K562 (cell line): Measurements from ENCODE around the gene SORT1. TPM values are rescaled to one million over a fixed set of nuclear protein-coding genes. Genes with fewer than 3 reads are reported as not detected.
A peak's percentile ranks its signal among the peaks of the same experiment; 100 is the strongest.

Experiments used
- ATAC-seq: fragments of 200-7000 bp; cut with Tn5 transposase; 3 replicates; pipeline ENCODE4 v1.9.1; 2020; ENCODE audit warnings: moderate library complexity
- BruUV-seq: library from RNA; stranded (reverse); fragments of 400-500 nt; replicated peaks from 2 replicates; lab custom pipeline; 2021; lab: Mats Ljungman, UMichigan
- CTCF ChIA-PET: fragments of 300-600 bp; formaldehyde crosslinking; extraction: SDS; loops from one replicate; lab custom pipeline; 2021; ENCODE audit warnings: low intra/inter-chr PET ratio; lab: Yijun Ruan, JAX
- POLR2A ChIA-PET: fragments of 300-600, 350-650 bp; sonication (Branson Sonifier 250); formaldehyde crosslinking; extraction: SDS; loops from one replicate; lab custom pipeline; 2021; ENCODE audit warnings: antibody characterized with exemption, inconsistent platforms; lab: Yijun Ruan, JAX
- DNase-seq, 4 experiments: peaks; one replicate each; pipeline versions ENCODE4 v3.0.0 to v3.0.0-alpha.2; 2011 to 2018; ENCODE audit warnings: low spot score in 3 of 4, mixed read lengths in 3 of 4; ENCODE audit errors: extremely low read depth in 1 of 4
- FAIRE-seq: peaks from 2 replicates; lab custom pipeline; 2011; peaks lifted over from hg19 to GRCh38; lab: Jason Lieb, UNC
- H2AFZ ChIP-seq: 2 replicates; pipeline ENCODE4 v1.6.0; 2011; ENCODE audit warnings: low read depth, low read length, control low read depth, inconsistent platforms
- H3K27ac ChIP-seq: fragments of 200-600 bp; 3 replicates; pipeline ENCODE4 v1.8.0; 2011; ENCODE audit warnings: low read depth, mild to moderate bottlenecking, control low read depth, inconsistent platforms, low read length, moderate library complexity, mixed read lengths; ENCODE audit errors: extremely low read depth
- H3K27me3 ChIP-seq, 2 experiments: fragments of 300-600 bp in 1 of 2; 2 replicates in 1 of 2; 3 replicates in 1 of 2; pipeline versions ENCODE4 v1.6.0 to v1.8.0; 2011; ENCODE audit warnings: inconsistent platforms in 2 of 2, low read length in 2 of 2, mild to moderate bottlenecking in 1 of 2, mixed read lengths in 1 of 2, moderate library complexity in 1 of 2; ENCODE audit not compliant: control insufficient read depth in 2 of 2, insufficient read depth in 2 of 2
- H3K36me3 ChIP-seq: fragments of 300-600 bp; 3 replicates; pipeline ENCODE4 v1.8.0; 2011; ENCODE audit warnings: mild to moderate bottlenecking, low read length, inconsistent platforms; ENCODE audit not compliant: control insufficient read depth, insufficient read depth
- H3K4me1 ChIP-seq, 2 experiments: fragments of 200-600 bp in 1 of 2; replicated peaks in 1 of 2; 2 replicates in 1 of 2; 3 replicates in 1 of 2; pipeline versions ENCODE4 v1.5.1 to v1.8.0; 2011; ENCODE audit warnings: inconsistent platforms in 2 of 2, low read length in 2 of 2, mild to moderate bottlenecking in 1 of 2, mixed read lengths in 1 of 2, moderate library complexity in 1 of 2; ENCODE audit not compliant: control insufficient read depth in 2 of 2, insufficient read depth in 2 of 2
- H3K4me2 ChIP-seq: 2 replicates; pipeline ENCODE4 v1.6.1; 2011; ENCODE audit warnings: low read length, control low read depth, inconsistent platforms, mixed read lengths; ENCODE audit not compliant: insufficient read depth
- H3K4me3 ChIP-seq: fragments of 200-600 bp; sonication (generic), shearing (Covaris generic); 2 replicates; pipeline ENCODE4 v1.5.1; 2016; ENCODE audit warnings: control low read depth, inconsistent platforms
- H3K79me2 ChIP-seq: fragments of 200-600 bp; 3 replicates; pipeline ENCODE4 v1.8.0; 2011; ENCODE audit warnings: low read length, inconsistent platforms; ENCODE audit not compliant: control insufficient read depth, insufficient read depth
- H3K9ac ChIP-seq, 2 experiments: 2 replicates each; pipeline versions ENCODE4 v1.6.0 to v1.6.1; 2011; ENCODE audit warnings: low read depth in 2 of 2, low read length in 2 of 2, control low read depth in 1 of 2, inconsistent platforms in 1 of 2, mild to moderate bottlenecking in 1 of 2, mixed read lengths in 1 of 2; ENCODE audit not compliant: insufficient read depth in 1 of 2
- H3K9me1 ChIP-seq: one replicate; pipeline ENCODE4 v1.6.0; 2011; ENCODE audit warnings: inconsistent platforms, mild to moderate bottlenecking, low read length, moderate library complexity; ENCODE audit not compliant: control insufficient read depth, insufficient read depth
- H3K9me3 ChIP-seq: replicated peaks from 2 replicates; pipeline ENCODE4 v1.5.1; 2011; ENCODE audit warnings: low read depth, low read length, inconsistent platforms; ENCODE audit not compliant: control insufficient read depth, insufficient read depth
- H4K20me1 ChIP-seq: replicated peaks from 2 replicates; pipeline ENCODE4 v1.6.1; 2011; ENCODE audit warnings: low read length, inconsistent platforms, mixed read lengths; ENCODE audit not compliant: control insufficient read depth, insufficient read depth
- ETS2 ChIP-seq: IDR thresholded peaks from 2 replicates; pipeline ENCODE4 v1.6.1; 2016; ENCODE audit warnings: borderline replicate concordance, missing genetic modification characterization, mild to moderate bottlenecking, moderate library complexity, missing compliant biosample characterization; ENCODE audit not compliant: poor library complexity, severe bottlenecking
- HEY1 ChIP-seq: fragments of 250-450 bp; sonication (Bioruptor Pico); IDR thresholded peaks from 2 replicates; pipeline ENCODE4 v1.5.0; 2020; ENCODE audit warnings: mild to moderate bottlenecking, moderate library complexity, borderline replicate concordance
- NFIC ChIP-seq: fragments of 450-650 bp; IDR thresholded peaks from 2 replicates; pipeline ENCODE4 v1.6.1; 2017; ENCODE audit warnings: mild to moderate bottlenecking, inconsistent platforms
- TAF15 ChIP-seq: fragments of 200-400 bp; formaldehyde crosslinking; IDR thresholded peaks from 2 replicates; pipeline ENCODE4 v1.6.1; 2017; ENCODE audit warnings: mild to moderate bottlenecking, low read depth, low read length, moderate library complexity
- TARDBP ChIP-seq: fragments of 450-650 bp; IDR thresholded peaks from 2 replicates; pipeline ENCODE4 v1.6.1; 2016
- WGBS: fragments of 100-300 bp; shearing (Covaris generic); methylation state at CpG from one replicate; pipeline ENCODE4 v1.1.6; 2016; ENCODE audit warnings: low coverage, mixed read lengths; ENCODE audit not compliant: insufficient coverage; ENCODE audit errors: missing lambda C conversion rate; 5-methylcytosine and 5-hydroxymethylcytosine counted together
- in situ Hi-C: fragments of 300-500 bp; cut with MboI; formaldehyde crosslinking; loops from 4 replicates; pipeline ENCODE4 v1.15.0; 2018; ENCODE audit warnings: inconsistent platforms, mixed read lengths
- intact Hi-C: fragments of 100-400 bp; cut with micrococcal nuclease; formaldehyde crosslinking; loops from 2 replicates; pipeline ENCODE4 v1.14.2; 2022
- polyA plus RNA-seq, 8 experiments: library from polyadenylated mRNA; depleted of rRNA in 4 of 8; stranded (reverse) in 5 of 8; unstranded in 3 of 8; fragments of >200 nt; fragmentation: Nextera tagmentation in 2 of 8; fragmentation: Illumina TruSeq in 1 of 8; extraction: Ambion mirVana in 2 of 8; extraction: Trizol in 1 of 8; gene quantifications; 2 replicates each; pipeline versions ENCODE4 v1.2.1 to v1.2.3, GENCODE V29; 2011 to 2014; ENCODE audit warnings: inconsistent platforms in 1 of 8, missing spikeins in 1 of 8
- total RNA-seq, 7 experiments: library from RNA; depleted of rRNA in 6 of 7; stranded (reverse); fragments of >200 nt in 6 of 7; fragmentation: Illumina TruSeq in 2 of 7; extraction: Trizol in 2 of 7; gene quantifications; 2 replicates each; pipeline versions ENCODE4 v1.2.1 to v1.2.3, GENCODE V29; 2011 to 2021; ENCODE audit warnings: low replicate concordance in 1 of 7
- TF ChIP-seq, protein P1 (sequence below): sonication (generic); formaldehyde crosslinking; IDR thresholded peaks from 2 replicates; pipeline ENCODE4 v1.8.1; 2023; ENCODE audit warnings: mild to moderate bottlenecking, missing genetic modification reagents, moderate library complexity

Gene SORT1
- total and polyA plus RNA-seq, 9 of the 15 experiments (the other 6 are each of a cell fraction or from before 2014, with no cell fraction given), result 27.4 to 112 (median 65.0) TPM

DNA sequence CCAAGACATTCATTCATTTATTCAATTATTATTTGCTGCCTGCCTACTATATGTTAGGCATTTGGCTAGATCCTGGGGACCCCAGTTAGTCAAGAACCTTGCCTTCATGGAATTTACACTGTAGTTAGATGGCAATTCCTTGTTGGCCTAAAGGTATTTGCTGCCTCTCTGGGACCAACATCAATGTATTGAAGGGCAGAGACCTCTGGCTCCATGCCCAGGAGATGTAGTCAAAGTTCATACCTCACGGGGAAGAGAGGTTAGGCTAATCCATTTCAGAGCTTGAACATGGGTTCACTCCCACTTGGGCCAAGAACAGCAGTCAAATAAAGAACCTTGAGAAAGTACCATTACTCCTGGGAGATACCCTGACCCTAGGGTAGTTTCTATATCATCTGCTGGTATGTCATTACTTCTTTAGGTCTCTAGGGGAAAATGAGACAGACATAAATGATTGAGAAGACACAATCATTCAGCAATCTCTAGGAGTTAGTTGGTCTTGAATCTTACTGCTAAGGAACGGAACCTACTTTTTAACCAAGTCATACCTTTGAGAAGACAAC, 32.0 kb downstream of the SORT1 start:
- ATAC-seq (no peak), FAIRE-seq (no peak), DNase-seq (peak in 1 of 4 experiments; percentile 28)
- H3K4me2 ChIP-seq, result no peak overlapping the region
- no peak overlapping the region for H3K27ac ChIP-seq
- no TSS peak for BruUV-seq
- peaks cover 67% of the 10 kb centered on the region for H3K36me3 ChIP-seq
- no peak overlapping the region for H3K9ac ChIP-seq
- H4K20me1 ChIP-seq, result no peaks in the 10 kb centered on the region
- peaks cover 3 to 15% of the 10 kb centered on the region in 2 experiments; a peak in 3 of 5 replicates for H3K4me1 ChIP-seq
- no peaks in the 10 kb centered on the region for H3K27me3 ChIP-seq
- H3K79me2 ChIP-seq, result peaks cover 24% of the 10 kb centered on the region
- peaks cover 4% of the 10 kb centered on the region for H3K9me1 ChIP-seq
- in situ Hi-C loops, result no loop called here
- 60% methylated on average over 2 of the region's 2 CpGs for WGBS
- CTCF ChIA-PET, result no interaction called here
- TF ChIP-seq NFIC, result peak; percentile 50
- no peak for TF ChIP-seq TARDBP
- TF ChIP-seq TAF15, result no peak
- TF ChIP-seq, protein P1, sequence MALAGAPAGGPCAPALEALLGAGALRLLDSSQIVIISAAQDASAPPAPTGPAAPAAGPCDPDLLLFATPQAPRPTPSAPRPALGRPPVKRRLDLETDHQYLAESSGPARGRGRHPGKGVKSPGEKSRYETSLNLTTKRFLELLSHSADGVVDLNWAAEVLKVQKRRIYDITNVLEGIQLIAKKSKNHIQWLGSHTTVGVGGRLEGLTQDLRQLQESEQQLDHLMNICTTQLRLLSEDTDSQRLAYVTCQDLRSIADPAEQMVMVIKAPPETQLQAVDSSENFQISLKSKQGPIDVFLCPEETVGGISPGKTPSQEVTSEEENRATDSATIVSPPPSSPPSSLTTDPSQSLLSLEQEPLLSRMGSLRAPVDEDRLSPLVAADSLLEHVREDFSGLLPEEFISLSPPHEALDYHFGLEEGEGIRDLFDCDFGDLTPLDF (CRISPR knock-in tag), result no peak
- no peak for TF ChIP-seq ETS2 (tag)
- TF ChIP-seq HEY1 (CRISPR knock-in tag), result no peak
- no peak overlapping the region for H2AFZ ChIP-seq
- no peaks in the 10 kb centered on the region for H3K9me3 ChIP-seq
- intact Hi-C loops, result no loop called here
- no peak overlapping the region for H3K4me3 ChIP-seq
- POLR2A ChIA-PET, result no interaction called here
